ENCODE measurements around the gene KIF18B.

DNA sequence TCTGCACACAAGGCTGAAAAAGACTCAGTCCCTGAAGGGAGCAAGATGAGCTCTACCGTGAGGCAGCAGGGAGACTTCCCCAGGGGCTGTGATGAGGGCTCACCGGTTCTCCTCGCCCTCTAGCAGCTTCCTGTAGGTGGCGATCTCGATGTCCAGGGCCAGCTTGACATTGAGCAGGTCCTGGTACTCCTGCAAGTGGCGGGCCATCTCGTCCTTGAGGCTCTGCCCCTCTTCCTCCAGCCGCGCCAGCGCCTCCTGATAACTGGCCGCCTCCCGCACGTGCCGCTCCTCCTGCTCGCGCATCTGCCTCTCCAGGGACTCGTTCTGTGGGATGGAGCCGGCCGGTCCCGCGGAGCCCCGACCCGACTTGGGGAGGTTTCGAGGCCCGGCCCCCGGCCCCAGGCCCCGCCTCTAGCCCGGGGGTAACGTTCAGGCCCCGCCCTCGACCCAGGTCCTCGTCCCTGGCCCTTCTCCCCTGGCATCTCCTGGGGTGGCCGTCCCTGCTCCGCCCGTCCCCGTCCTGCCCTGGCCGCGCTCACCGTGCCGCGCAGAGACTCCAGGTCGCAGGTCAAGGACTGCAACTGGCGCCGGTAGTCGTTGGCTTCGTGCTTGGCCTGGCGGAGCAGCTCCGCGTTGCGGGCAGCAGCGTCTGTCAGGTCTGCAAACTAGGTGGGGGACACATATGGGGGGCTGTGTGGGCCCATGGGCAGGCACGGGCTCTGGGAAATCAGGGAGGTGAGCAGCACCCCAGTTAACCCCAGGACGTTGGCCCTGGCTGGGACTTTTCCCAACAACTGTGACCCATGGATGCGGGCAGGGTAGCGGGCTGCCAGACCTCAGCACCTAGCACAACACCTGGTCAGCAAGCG, 36.2 kb downstream of the KIF18B start:
- TF ChIP-seq JUND (IDR thresholded peaks at IDR 0.05; ENCODE audit: low read depth, low read length) (no peak), RFX5 (IDR thresholded peaks at IDR 0.05; ENCODE audit: low read depth, low read length) (no peak), POLR2A (IDR thresholded peaks at IDR 0.05; ENCODE audit: low read depth, low read length) (no peak), ZNF217 (IDR thresholded peaks at IDR 0.05) (no peak)
- TF ChIP-seq, protein P1, sequence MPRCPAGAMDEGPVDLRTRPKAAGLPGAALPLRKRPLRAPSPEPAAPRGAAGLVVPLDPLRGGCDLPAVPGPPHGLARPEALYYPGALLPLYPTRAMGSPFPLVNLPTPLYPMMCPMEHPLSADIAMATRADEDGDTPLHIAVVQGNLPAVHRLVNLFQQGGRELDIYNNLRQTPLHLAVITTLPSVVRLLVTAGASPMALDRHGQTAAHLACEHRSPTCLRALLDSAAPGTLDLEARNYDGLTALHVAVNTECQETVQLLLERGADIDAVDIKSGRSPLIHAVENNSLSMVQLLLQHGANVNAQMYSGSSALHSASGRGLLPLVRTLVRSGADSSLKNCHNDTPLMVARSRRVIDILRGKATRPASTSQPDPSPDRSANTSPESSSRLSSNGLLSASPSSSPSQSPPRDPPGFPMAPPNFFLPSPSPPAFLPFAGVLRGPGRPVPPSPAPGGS (IDR thresholded peaks at IDR 0.05; ENCODE audit: borderline replicate concordance, insufficient read depth, low read depth, low read length, poor library complexity, severe bottlenecking) = no peak
- TF ChIP-seq, protein P2, sequence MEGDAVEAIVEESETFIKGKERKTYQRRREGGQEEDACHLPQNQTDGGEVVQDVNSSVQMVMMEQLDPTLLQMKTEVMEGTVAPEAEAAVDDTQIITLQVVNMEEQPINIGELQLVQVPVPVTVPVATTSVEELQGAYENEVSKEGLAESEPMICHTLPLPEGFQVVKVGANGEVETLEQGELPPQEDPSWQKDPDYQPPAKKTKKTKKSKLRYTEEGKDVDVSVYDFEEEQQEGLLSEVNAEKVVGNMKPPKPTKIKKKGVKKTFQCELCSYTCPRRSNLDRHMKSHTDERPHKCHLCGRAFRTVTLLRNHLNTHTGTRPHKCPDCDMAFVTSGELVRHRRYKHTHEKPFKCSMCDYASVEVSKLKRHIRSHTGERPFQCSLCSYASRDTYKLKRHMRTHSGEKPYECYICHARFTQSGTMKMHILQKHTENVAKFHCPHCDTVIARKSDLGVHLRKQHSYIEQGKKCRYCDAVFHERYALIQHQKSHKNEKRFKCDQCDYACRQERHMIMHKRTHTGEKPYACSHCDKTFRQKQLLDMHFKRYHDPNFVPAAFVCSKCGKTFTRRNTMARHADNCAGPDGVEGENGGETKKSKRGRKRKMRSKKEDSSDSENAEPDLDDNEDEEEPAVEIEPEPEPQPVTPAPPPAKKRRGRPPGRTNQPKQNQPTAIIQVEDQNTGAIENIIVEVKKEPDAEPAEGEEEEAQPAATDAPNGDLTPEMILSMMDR (IDR thresholded peaks at IDR 0.05 in 2 of 3, conservative IDR thresholded peaks at IDR 0.05 in 1 of 3; ENCODE audit: control insufficient read depth in 2 of 3, extremely low read depth in 1 of 3, insufficient read depth in 1 of 3, low read depth in 3 of 3, low read length in 3 of 3) = peak; percentile 44 to 49 (median 44); a peak in 5 of 6 replicates
- TF ChIP-seq, protein P3, sequence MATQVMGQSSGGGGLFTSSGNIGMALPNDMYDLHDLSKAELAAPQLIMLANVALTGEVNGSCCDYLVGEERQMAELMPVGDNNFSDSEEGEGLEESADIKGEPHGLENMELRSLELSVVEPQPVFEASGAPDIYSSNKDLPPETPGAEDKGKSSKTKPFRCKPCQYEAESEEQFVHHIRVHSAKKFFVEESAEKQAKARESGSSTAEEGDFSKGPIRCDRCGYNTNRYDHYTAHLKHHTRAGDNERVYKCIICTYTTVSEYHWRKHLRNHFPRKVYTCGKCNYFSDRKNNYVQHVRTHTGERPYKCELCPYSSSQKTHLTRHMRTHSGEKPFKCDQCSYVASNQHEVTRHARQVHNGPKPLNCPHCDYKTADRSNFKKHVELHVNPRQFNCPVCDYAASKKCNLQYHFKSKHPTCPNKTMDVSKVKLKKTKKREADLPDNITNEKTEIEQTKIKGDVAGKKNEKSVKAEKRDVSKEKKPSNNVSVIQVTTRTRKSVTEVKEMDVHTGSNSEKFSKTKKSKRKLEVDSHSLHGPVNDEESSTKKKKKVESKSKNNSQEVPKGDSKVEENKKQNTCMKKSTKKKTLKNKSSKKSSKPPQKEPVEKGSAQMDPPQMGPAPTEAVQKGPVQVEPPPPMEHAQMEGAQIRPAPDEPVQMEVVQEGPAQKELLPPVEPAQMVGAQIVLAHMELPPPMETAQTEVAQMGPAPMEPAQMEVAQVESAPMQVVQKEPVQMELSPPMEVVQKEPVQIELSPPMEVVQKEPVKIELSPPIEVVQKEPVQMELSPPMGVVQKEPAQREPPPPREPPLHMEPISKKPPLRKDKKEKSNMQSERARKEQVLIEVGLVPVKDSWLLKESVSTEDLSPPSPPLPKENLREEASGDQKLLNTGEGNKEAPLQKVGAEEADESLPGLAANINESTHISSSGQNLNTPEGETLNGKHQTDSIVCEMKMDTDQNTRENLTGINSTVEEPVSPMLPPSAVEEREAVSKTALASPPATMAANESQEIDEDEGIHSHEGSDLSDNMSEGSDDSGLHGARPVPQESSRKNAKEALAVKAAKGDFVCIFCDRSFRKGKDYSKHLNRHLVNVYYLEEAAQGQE (IDR thresholded peaks at IDR 0.05; ENCODE audit: low read depth, low read length) = no peak

All from GM12878 (cell line).